ENCODE results near the gene FLYWCH2. TPM values are rescaled to one million over a fixed set of nuclear protein-coding genes. Genes with fewer than 3 reads are reported as not detected.

FLYWCH2 gene
- total and polyA plus RNA-seq, 2 of the 8 experiments (the other 6 are each of a cell fraction or from before 2014, with no cell fraction given) = 16.4 to 30.7 TPM

- FAIRE-seq = no peak
- H3K4ac ChIP-seq (replicated peaks; ENCODE audit: insufficient read length, low read depth, low read length) = no peak overlapping the region
- no peak overlapping the region for H2BK15ac ChIP-seq (ENCODE audit: low read length)
- no peak overlapping the region for H3K4me3 ChIP-seq (ENCODE audit: extremely low read depth in 1 of 4, insufficient read depth in 2 of 4, low read depth in 3 of 4, low read length in 4 of 4)
- no peaks in the 10 kb centered on the region for H3K9me3 ChIP-seq (ENCODE audit: insufficient read depth in 2 of 2, low read depth in 1 of 2, low read length in 1 of 2)
- 77% methylated on average over 3 of the region's 3 CpGs; no CpG with 5 or more reads in 1 of the 2 experiments for WGBS, 2 experiments (ENCODE audit: extremely low coverage in 1 of 2, insufficient coverage in 1 of 2, insufficient read length in 1 of 2, insufficient replicate concordance in 2 of 2, low coverage in 1 of 2, low lambda C conversion rate in 2 of 2, missing lambda C conversion rate in 1 of 2)
- no peak overlapping the region for H2AK5ac ChIP-seq (ENCODE audit: low read depth, low read length)
- ChIA-PET CTCF (ENCODE audit: partially characterized antibody) (interaction anchor here (1.7 kb wide), 1 partner anchor 75 kb away, joined by 4 read pairs; no protein-coding TSS in a partner anchor), POLR2A (ENCODE audit: partially characterized antibody) (no interaction called here)
- no peak overlapping the region for H3K4me2 ChIP-seq (ENCODE audit: insufficient read depth in 1 of 2, low read depth in 2 of 2, low read length in 2 of 2)
- no peak overlapping the region for H2BK120ac ChIP-seq (replicated peaks; ENCODE audit: low read depth, low read length)
- peaks cover 0 to 13% (median 6%) of the 10 kb centered on the region in 4 experiments; a peak in 4 of 7 replicates for H3K27me3 ChIP-seq (replicated peaks in 1 of 4; ENCODE audit: control insufficient read depth in 3 of 4, extremely low read depth in 1 of 4, insufficient read depth in 3 of 4, low read length in 3 of 4)
- H3K23me2 ChIP-seq (ENCODE audit: low read depth, low read length) = no peaks in the 10 kb centered on the region
- H3K56ac ChIP-seq (replicated peaks; ENCODE audit: insufficient read length, low read depth, low read length) = no peak overlapping the region
- H2AFZ ChIP-seq (ENCODE audit: low read length) = no peak overlapping the region
- H3K23ac ChIP-seq (ENCODE audit: insufficient read length) = no peak overlapping the region
- no peak overlapping the region for H3K27ac ChIP-seq (ENCODE audit: low read depth, low read length)
- H2BK20ac ChIP-seq (ENCODE audit: low read length) = no peak overlapping the region
- H4K20me1 ChIP-seq (replicated peaks in 1 of 2; ENCODE audit: control insufficient read depth in 1 of 2, insufficient read depth in 2 of 2, low read length in 2 of 2) = no peaks in the 10 kb centered on the region
- no peak for DNase-seq (ENCODE audit: low read depth in 1 of 2, low spot score in 2 of 2)
- no peaks in the 10 kb centered on the region for H3K79me2 ChIP-seq (ENCODE audit: control insufficient read depth in 1 of 2, insufficient read depth in 2 of 2, low read length in 2 of 2)
- no peaks in the 10 kb centered on the region for H3K36me3 ChIP-seq (ENCODE audit: control insufficient read depth in 2 of 4, insufficient read depth in 4 of 4, low read length in 3 of 4)
- H2BK5ac ChIP-seq (ENCODE audit: low read depth, low read length) = no peak overlapping the region
- H4K5ac ChIP-seq (ENCODE audit: insufficient read length, low read depth, low read length) = no peak overlapping the region
- H4K8ac ChIP-seq (ENCODE audit: extremely low read depth, insufficient read depth, low read length) = no peak overlapping the region; the same call in 1 of the 2 replicates
- H3K9ac ChIP-seq (replicated peaks in 1 of 4; ENCODE audit: extremely low read depth in 1 of 4, low read depth in 3 of 4, low read length in 3 of 4) = no peak overlapping the region
- peaks cover 0 to 3% (median 1%) of the 10 kb centered on the region in 4 experiments; a peak in 2 of 7 replicates for H3K4me1 ChIP-seq (replicated peaks in 1 of 4; ENCODE audit: control insufficient read depth in 3 of 4, insufficient read depth in 4 of 4, low read length in 3 of 4)
- no peak overlapping the region for H3K18ac ChIP-seq (ENCODE audit: extremely low read depth, low read length)
- no peak overlapping the region for H4K91ac ChIP-seq (replicated peaks; ENCODE audit: insufficient read length, low read length)
- H2BK12ac ChIP-seq (ENCODE audit: low read depth, low read length) = no peak overlapping the region
- no peaks in the 10 kb centered on the region for H3K79me1 ChIP-seq (ENCODE audit: low read depth, low read length)
- no peak overlapping the region for H3K14ac ChIP-seq (ENCODE audit: insufficient read length)
- TF ChIP-seq ASH2L (IDR thresholded peaks at IDR 0.05; ENCODE audit: low read length) (no peak), E2F6 (IDR thresholded peaks at IDR 0.05) (no peak), EGR1 (IDR thresholded peaks at IDR 0.05; ENCODE audit: borderline replicate concordance, low read depth, low read length) (no peak), SRF (IDR thresholded peaks at IDR 0.05; ENCODE audit: low read depth, low read length) (no peak), TCF12 (IDR thresholded peaks at IDR 0.05; ENCODE audit: low read depth, low read length) (no peak), HDAC6 (IDR thresholded peaks at IDR 0.05; ENCODE audit: low read depth, low read length) (no peak), BCL11A (IDR thresholded peaks at IDR 0.05; ENCODE audit: low read depth in 2 of 2, low read length in 2 of 2) (no peak), SP2 (IDR thresholded peaks at IDR 0.05; ENCODE audit: low read length) (no peak), SAP30 (IDR thresholded peaks at IDR 0.05; ENCODE audit: insufficient read depth, insufficient replicate concordance, low read length) (no peak), MAX (IDR thresholded peaks at IDR 0.05) (no peak), CEBPB (IDR thresholded peaks at IDR 0.05; ENCODE audit: low read depth, low read length) (no peak), BACH1 (IDR thresholded peaks at IDR 0.05; ENCODE audit: low read length) (no peak), JUND (IDR thresholded peaks at IDR 0.05; ENCODE audit: low read length) (no peak)
Observed at GRCh38 chr16:2846511-2847310, 36.3 kb upstream of the FLYWCH2 start.
